ENCODE measurements around the gene CDKL5.
"Not testable (repeated sequence)": the region's sequence is repeated elsewhere in the genome, so short reads cannot be mapped to it uniquely, and the experiment has no call there.

Gene CDKL5

GRCh38 chrX:18425199-18426003, at the start of gene CDKL5:
TSS of gene CDKL5 (plus strand) at chrX:18425608. CDS start at chrX:18507097, 81,489 bp downstream.
- peak; percentile 88 to 89 for DNase-seq (ENCODE audit: low read depth in 2 of 2)

GRCh38 chrX:18377796-18378195, 47.6 kb upstream of the CDKL5 start:
- DNase-seq (ENCODE audit: low read depth in 2 of 2) = no peak

GRCh38 chrX:18389966-18390365, 35.4 kb upstream of the CDKL5 start:
- DNase-seq (ENCODE audit: low read depth in 2 of 2) = no peak

GRCh38 chrX:18390941-18391538, 34.4 kb upstream of the CDKL5 start:
- DNase-seq (ENCODE audit: low read depth in 2 of 2) = peak in 1 of 2 experiments; percentile 8

GRCh38 chrX:18394477-18394876, 30.9 kb upstream of the CDKL5 start:
- DNase-seq (ENCODE audit: low read depth in 2 of 2) = no peak

GRCh38 chrX:18401848-18402213, 23.6 kb upstream of the CDKL5 start:
- DNase-seq (ENCODE audit: low read depth in 2 of 2) = no peak

- DNase-seq (ENCODE audit: low read depth in 2 of 2) = peak; percentile 71 to 74
Measured at GRCh38 chrX:18406531-18407266, 18.7 kb upstream of the CDKL5 start.

- DNase-seq (ENCODE audit: low read depth in 2 of 2) = no peak
Measured at GRCh38 chrX:18410038-18410437, 15.4 kb upstream of the CDKL5 start.

GRCh38 chrX:18415386-18415785, 10.0 kb upstream of the CDKL5 start:
- no peak for DNase-seq (ENCODE audit: low read depth in 2 of 2)

- DNase-seq (ENCODE audit: low read depth in 2 of 2) = peak; percentile 68 to 74
Measured at GRCh38 chrX:18422325-18422724, 3.1 kb upstream of the CDKL5 start.

GRCh38 chrX:18422886-18423285, 2.5 kb upstream of the CDKL5 start:
- DNase-seq (ENCODE audit: low read depth in 2 of 2) = no peak

GRCh38 chrX:18424482-18425198, 768 bp upstream of the CDKL5 start:
- DNase-seq (ENCODE audit: low read depth in 2 of 2) = no peak

- DNase-seq (ENCODE audit: low read depth in 2 of 2) = no peak
Measured at GRCh38 chrX:18426004-18426320, 554 bp downstream of the CDKL5 start.

GRCh38 chrX:18428006-18428405, 2.6 kb downstream of the CDKL5 start:
- DNase-seq (ENCODE audit: low read depth in 2 of 2) = no peak

- DNase-seq (ENCODE audit: low read depth in 2 of 2) = not testable (repeated sequence)
Measured at GRCh38 chrX:18433288-18433687, 7.9 kb downstream of the CDKL5 start.

GRCh38 chrX:18434896-18435295, 9.5 kb downstream of the CDKL5 start:
- DNase-seq (ENCODE audit: low read depth in 2 of 2) = no peak

- DNase-seq (ENCODE audit: low read depth in 2 of 2) = no peak
Measured at GRCh38 chrX:18436017-18436416, 10.6 kb downstream of the CDKL5 start.

- no peak for DNase-seq (ENCODE audit: low read depth in 2 of 2)
Measured at GRCh38 chrX:18440835-18441234, 15.4 kb downstream of the CDKL5 start.

GRCh38 chrX:18441780-18442367, 16.5 kb downstream of the CDKL5 start:
- DNase-seq (ENCODE audit: low read depth in 2 of 2) = no peak

GRCh38 chrX:18448416-18448815, 23.0 kb downstream of the CDKL5 start:
- DNase-seq (ENCODE audit: low read depth in 2 of 2) = peak in 1 of 2 experiments; percentile 36

- no peak for DNase-seq (ENCODE audit: low read depth in 2 of 2)
Measured at GRCh38 chrX:18449236-18449635, 23.8 kb downstream of the CDKL5 start.

GRCh38 chrX:18455384-18455783, 30.0 kb downstream of the CDKL5 start:
- no peak for DNase-seq (ENCODE audit: low read depth in 2 of 2)

Measured in fibroblast of skin of left biceps (primary cell).